Mesenteric fat pad (tissue), 1 donor: ENCODE measurements around the gene S100A3. TPM values are rescaled to one million over a fixed set of nuclear protein-coding genes. Genes with fewer than 3 reads are reported as not detected.
"Not testable (repeated sequence)": the region's sequence is repeated elsewhere in the genome, so short reads cannot be mapped to it uniquely, and the experiment has no call there.

ENCODE experiments used
- DNase-seq: peaks from one replicate; pipeline ENCODE4 v3.0.0-alpha.2; 2020; ENCODE audit warnings: low spot score
- total RNA-seq: library from RNA; stranded (reverse); fragmentation: NEBNext Ultra II Directional; extraction: Animal tissue kit (Norgen Biotek cat#: 25700); gene quantifications from one replicate; pipeline ENCODE4 v1.2.1, GENCODE V29; 2021
- donor health status: DM: yes; HTN: yes; CAD: no.

The S100A3 gene
- total RNA-seq, 1 donor from 2014 or later = 2.2 TPM

DNA sequence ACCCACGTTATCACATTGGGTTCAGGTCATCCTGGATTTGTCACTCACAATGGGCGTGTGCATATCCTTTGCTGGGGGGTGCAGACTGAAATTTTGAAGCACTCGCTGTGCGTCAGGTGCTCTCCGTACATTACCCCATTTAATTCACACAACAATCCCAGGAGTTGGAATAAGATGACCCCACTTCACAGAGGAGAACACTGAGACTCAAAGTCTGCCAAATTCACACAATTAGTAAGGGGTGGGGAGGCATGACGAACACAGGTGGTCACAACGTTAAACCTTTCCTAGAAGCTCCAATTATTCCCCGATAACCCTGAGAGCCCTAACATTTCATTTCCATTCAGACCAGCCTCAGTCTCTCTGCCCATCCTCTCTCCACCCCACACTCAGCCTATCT is 20.4 kb upstream of the S100A3 start:
- no peak for DNase-seq

DNA sequence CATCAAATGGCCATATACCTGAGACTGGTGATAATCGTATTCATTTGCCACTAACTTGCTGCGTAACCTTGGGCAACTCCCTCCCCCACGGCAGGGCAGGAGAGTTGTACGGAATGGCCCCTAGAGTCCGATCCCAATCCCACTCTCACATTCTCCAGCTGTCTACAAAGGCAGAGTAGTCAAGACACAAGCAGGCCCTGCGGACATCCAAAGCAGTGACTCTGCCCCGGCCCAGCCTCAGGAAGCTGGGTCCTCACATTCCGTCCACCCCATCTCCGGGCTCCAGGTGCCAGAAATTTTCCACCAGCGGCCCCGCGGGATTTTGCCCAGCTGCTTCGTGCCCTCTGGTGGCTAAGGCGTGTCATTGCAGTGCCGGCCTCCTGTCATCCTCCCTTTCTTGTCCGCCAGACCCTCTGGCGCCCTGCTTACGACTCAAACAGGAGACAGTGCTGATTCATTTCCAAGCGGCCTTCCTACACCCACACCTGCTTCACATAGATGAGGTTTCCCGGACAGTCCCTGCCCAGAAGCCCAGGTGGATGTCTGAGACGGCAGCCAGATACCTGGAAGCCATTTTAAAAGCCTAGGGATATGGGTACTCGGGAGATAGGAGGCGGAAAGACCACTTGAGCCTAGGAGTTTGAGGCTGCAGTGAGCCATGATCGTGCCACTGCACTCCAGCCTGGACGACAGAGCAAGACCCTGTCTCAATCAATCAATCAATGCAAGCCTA is 19.5 kb upstream of the S100A3 start:
- DNase-seq = peak; percentile 97

DNA sequence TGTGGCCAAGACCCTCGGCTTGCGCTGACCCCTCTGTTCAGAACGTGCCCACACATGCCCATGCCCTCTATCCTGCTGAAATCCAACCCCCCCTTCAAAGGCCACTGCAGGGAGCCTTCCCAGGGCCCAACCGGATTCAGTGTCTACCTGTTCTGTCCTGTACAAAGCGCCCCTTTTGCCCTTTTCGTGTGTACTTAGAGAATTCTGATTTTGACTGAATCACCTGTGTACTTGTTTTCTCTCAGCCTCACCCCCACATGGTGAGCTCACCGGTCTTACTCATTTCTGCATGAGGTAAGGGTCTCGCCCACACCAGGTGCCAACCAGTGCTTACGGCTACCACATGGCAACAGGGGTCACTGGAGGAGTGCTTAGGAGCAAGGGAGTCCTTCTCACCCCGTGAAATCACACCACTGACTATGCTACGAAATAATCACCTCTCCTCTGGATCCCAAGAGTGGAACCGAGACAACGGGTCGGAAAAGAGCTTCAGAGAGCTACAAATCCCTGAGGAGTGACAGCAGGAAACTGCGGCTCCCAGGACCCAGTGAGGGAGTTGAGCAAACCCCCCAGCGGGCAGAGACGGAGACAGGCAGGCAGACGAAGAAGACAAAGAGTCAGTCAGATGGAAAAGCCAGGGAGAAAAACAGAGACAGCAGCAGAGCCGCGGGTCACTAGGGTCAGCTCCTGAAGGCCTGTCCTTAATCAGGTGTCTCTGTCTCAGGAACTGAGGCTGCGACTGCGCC is 18.7 kb upstream of the S100A3 start:
- peak; percentile 85 for DNase-seq

DNA sequence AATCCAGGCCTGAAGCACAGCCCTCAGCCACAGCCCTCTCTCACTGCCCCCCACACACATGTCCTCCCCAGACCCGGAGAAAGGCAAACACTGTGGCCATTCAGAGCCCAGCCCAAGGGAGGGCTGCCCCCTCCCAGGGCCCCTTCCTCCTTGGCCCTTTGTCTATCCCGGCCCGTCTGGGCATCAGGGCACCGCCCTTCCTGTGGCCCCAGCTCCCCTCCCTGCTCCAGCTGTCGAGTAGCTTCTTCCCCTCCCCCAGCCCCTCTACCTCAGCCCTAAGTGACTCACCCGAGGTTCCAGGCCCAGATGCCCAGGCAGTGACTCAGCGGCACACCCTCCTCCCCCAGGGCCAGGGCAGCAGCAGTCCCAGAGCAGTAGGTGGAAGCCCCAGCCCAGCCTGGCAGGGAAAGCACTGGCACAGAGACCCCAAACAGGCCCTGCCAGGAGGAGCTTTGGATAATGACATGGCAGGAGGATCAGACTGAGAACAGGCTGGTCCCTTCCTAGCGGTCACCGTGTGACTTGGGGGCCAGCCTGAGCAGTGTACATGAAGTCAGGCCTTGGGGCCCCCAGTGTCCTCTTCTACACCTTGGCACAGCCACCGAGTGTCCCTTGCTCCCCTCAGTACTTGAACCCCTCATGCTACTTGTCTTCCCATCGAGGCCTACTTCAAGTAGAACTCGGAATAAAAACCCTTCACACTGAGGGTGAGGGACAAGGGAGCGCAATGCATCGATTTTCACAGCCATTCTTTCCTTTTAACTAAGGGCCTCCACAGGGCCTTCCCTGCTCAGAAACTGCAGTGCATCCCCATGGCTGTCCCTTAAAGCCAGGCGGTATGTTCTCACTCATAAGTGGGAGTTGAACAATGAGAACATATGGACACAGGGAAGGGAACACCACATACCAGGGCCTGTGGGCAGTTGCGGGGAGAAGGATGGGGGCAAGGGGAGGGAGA is 17.6 kb upstream of the S100A3 start:
- DNase-seq = peak; percentile 97

DNA sequence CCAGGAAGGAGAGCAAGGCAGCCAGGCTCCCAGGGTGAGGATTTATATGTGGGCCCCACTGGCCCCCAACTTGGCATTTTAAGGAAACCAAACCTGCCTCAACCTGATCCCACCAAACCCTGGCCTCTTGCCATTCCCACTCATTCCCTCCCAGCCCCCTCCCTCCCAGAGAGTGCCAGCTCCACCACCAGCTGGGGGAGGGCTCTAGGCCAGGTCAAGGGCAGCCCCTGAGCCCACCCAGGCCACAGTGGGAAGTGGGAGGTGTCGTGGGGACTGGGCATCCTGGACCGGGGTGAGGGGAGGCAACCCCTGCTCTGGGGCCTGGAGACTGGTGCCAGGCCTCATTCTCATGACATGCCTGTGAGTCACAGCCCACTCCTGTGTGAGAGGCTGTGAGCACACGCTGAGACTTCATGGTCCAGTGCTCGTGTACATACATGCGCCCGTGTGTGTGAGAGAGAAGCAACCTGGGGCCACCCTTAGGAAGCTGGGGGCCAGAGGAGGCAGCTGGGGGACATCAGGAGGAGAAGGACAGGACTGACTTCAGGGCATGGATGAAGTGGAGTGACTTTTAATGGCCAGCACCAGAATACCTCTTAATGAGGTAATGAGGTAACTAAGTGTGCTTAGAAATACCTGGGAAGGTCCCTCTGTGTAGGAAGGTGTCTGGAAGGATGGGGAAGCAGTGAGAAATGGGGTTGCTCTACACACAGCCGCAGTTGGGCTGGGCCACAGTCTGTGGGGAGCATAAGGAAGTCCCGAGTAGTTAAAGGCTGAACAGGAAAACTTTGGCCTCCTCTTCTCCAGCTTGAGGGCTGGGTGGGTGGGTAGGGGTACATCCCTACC is 16.7 kb upstream of the S100A3 start, which contains the start of gene S100A2:
S100A2 (minus strand) TSS at position 316 of the 846 bp plus-strand sequence. CDS start 1,967 bp downstream, outside the sequence.
- DNase-seq = peak; percentile 88

DNA sequence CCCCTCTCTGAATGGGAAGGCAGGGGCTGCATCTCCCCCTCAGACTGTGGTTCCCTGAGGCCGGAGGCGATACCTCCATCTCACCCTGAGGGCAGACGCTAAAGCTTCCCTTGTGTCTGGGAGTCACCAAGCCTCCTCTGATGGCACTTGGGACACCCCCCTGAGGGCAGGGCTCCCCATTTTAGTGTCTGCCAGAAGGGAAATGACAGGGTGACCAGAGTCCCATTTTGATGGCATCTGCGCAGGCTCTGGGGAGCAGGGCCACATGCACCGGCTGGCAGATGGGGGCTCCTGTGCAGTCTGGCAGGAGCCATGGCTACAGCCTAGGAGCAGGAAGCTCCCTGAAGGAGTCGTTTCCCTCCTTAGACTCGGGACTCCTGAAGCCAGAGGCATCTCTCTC is 14.9 kb upstream of the S100A3 start:
- DNase-seq = no peak

DNA sequence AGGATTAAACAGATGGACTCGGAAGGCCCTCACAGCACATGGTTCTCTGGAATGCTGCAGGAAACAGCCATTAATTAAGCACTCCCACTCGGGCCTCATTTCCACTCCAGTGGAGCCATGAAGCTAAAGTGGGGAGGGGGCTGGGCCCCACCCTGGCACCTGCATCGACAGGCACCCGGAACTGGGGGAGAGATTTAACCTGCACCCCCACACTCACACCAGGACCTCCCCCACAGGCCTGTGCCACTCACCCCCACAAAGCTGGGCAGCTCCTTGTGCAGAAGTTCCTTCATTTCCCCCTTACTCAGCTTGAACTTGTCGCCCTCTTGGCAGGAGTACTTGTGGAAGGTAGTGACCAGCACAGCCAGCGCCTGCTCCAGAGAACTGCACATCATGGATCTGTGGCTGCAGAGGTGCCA is 14.4 kb upstream of the S100A3 start:
- no peak for DNase-seq

DNA sequence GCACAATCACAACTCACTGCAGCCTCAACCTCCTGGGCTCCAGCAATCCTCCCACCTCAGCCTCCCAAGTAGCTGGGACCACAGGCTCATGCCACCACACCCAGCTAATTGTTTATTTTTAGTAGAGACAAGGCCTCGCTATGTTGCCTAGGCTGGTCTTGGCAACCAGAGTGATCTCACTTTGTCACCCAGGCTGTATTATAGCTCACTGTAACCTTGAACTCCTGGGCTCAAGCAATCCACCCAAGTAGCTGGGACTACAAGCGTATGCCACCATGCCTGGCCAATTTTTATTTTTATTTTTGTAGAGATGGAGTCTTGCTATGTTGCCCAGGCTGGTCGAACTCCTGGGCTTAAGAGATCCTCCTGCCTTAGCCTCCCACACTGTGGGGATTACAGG is 13.0 kb upstream of the S100A3 start:
- DNase-seq = not testable (repeated sequence)

DNA sequence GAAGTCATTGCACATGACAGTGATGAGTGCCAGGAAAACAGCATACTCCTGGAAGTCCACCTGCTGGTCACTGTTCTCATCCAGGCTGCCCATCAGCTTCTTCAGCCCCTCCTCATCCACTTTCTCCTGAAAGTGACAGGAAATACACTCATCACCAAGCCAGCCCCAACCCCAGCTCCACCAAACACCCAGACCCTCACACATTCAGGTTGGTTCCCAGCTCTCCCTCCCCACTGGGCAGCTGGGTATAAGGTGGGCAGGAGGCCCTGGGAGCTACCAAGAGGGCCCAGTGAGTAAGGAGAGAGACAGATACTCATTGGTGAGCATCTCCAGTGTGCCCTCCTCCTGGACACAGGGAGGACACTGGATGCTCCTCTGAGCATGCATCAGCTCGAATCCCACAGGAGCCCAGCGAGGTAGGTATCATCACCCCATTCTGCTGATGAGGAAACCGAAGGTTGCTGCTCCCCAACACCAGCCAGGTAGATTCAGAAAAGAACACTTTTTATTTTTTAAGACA is 12.5 kb upstream of the S100A3 start:
- DNase-seq = no peak

DNA sequence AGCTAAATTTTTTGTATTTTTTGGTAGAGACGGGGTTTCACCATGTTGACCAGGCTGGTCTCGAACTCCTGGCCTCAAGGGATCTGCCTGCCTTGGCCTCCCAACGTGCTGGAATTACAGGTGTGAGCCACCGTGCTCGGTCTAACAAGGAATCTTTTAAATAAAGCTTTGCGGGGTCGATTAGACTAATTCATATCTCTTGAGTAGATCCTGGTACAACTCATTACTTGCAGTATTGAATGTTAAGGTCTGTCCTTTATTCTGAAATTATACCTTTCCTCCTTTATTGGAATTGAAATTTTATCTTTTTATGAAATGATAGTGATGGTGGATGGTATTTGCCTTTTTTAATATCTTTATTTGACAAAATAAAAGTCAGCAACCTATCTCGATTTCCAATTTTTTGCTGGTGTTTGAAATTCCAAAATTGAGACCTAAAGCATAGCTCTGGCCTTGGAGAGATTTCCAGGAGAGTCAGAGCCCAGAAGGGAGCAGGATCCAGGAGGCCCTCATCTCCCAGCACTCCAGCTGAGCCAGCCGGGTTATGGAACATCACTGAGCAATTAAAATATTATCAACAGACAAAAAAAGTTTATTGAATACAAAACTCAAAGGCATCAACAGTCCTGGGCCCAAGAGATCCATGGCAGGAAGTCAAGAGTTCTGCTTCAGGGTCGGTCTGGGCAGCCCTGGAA is 11.9 kb upstream of the S100A3 start:
- DNase-seq = no peak

DNA sequence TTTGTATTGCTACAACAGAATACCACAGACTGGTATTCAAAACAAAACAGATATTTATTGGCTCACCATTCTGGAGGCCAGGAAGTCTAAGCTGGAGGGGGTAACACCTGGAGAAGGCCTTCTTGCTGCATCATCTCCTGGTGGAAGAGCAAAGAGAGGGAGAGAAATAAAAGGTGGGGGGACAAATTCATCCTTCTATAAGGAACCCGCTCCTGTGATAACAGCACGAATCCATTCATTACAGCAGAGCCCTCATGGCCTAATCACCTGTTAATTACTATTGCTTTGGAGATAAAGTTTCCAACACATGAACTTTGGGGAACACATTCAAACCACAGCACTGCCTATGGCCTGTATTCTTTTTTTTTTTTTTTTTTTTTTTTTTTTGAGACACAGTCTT is 11.2 kb upstream of the S100A3 start:
- no peak for DNase-seq

DNA sequence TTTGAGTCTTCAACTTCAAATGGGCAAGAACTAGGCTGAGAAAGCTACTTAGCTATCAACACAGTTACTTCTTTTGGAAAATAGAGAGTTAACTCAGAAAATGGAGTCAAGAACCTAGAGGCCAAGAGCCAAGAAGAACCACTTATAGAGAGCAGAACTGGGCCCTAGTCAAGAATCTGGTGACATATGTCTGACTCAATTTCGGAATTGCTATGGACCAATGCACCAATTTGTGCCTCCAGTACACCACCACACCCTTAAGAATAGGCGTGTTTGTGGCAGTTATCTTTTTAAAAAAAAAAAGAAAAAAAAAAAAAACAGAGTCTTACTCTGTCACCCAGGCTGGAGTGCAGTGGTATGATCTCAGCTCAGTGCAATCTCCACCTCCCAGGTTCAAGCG is 8.8 kb upstream of the S100A3 start:
- DNase-seq = no peak

DNA sequence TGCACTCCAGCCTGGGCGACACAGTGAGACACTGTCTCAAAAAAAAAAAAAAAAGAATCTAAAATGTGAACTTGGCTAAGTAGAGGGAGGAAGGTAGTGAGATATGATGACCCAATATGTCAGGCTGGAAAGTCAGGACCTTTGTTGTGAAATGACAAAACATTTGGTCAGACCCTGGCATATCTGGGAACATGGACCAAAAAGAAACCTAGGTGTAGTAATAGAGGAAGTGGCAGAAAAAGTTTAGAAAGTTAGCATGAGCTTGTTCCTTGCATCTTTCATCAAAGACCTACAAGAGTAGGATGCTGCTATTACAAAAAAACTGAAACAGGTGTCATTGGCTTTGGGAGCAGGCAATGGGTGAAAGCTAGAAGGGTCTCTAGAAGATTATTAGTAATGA is 7.3 kb upstream of the S100A3 start:
- no peak for DNase-seq

DNA sequence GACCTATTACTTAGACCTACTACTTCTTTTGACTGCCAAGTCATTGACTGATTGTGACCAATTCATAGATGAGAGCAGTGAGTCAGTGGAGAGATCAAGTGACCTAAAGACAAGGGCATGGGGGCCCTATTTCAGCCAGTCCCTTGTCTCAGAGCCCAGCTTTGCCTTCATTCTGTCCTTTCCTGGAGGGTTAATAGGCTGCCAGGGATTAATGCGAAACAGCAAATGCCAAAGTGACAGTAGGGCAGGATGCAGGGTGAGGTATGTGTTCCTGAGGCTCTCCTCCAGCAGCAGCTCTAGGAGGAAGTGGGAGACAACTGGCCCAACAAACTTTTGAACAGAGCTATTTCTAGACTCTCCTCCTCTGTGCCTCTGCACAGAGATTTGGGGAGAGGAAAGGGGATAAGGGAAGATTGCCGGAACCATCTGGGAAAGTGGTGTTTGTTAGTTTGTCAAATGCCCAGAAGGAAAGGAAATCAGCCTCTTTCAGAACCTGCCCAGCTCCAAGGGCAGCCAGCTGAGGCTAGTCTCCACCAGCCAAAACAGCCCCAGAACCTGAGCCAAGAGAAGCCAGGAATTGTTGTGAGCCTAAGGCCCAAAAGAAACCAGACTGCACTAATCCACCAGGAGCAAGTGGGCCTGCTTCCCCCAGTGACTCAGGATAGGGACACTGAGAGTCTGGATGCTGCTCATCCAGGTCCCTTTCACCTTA is 4.9 kb upstream of the S100A3 start:
- no peak for DNase-seq

DNA sequence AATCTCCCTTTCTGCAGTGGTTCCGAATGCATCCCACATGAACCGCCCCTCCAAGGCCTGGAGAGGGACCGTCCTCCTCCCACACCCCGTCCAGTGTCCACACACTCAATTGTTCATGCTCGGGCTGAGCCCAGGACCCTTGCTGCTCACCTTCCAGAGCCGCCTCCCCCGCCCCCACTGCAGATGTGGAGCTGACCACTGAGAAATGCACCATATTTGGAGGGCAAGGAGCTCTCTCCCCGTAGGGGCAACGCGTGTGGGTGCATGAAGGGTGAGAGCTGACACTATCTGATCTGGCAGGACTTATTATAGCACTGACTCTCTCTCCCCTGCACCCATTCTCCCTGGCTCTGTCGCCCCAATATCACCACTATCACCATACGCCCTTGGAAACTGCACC is 4.0 kb upstream of the S100A3 start:
- no peak for DNase-seq

DNA sequence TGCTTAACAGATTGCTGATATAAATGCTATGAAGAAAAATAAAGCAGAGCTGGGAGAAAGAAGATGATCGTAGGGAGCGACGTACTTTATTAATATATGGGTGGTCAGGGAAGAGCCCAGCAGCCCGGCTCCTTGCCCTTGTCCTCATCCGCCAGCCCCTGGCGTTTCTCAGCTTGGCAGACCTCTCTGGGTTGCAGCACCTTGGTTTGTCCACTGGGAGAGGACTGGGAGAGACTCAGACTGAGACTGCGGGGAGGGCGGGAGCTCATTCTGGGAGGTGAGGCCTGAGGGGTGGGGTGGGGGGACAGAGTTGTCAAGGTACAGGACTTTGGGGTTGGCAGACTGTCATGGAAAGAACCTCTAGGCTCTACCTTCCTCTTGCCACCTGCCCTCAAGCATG is 3.3 kb upstream of the S100A3 start:
- DNase-seq = no peak

DNA sequence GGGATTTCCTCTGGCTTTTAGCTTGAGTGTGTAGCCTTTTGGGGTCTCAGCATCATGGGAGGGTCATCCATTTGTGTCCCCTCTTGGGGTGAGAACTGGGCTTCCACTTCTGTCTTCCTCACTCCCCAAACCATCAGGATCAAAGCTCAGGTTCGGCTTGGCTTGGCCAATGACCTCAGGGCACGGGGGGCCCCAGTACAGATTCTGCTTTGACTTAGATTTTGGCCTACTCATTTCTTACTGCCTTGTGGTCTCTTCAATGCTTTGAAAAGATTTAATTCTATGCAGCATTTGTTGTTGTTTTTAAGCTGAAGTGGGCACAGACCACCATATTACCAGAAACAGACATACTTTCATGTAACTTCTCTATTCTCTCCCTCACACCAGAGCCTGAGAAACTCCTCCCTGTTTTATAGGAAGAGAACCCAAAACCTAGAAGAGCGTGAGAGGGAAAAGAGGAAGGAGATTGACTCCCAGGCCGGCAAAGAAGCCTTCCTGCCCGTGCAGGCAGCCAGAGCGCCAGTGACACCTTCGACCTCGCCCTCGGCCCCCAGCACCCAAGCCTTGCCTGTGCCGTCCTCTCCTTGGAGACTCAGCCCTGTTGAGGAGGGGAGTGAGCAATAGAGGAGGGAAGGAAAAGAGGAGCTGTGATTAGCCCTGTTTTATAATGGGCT is 1.9 kb upstream of the S100A3 start:
- no peak for DNase-seq

DNA sequence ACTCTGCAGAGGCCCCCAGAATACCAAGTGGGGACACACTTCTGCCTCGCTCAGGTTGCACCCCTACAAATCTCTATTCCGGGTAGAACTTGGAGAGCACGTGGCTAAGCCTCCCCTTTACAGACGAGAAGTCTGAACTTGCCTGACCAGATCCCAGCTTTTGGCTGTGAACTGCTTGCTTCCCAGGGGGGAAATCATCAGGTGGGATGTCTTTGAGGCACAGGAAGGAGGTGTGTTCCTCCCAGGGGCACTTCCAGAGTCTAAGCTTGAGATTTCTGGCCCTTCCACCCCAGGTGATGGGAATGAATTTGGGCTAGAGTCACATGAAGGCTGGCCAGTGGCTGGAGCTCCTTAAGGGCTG is 1.3 kb upstream of the S100A3 start:
- no peak for DNase-seq
